T-helper 1 cell treated with Interleukin-12 subunit alpha and Interleukin-12 subunit beta and Interleukin-4 antibody, amounts not matched to agents 30 μg/mL and 1 μg/mL, for 36 hours (primary cell): ENCODE results near the gene CNEP1R1.

Experiments used
- H3K27ac Mint-ChIP-seq: one replicate; pipeline ENCODE4 v1.8.0; 2021; ENCODE audit warnings: mild to moderate bottlenecking, mixed read lengths
- H3K27me3 Mint-ChIP-seq: one replicate; pipeline ENCODE4 v1.8.0; 2021; ENCODE audit warnings: low read depth, mixed read lengths
- H3K36me3 Mint-ChIP-seq: one replicate; pipeline ENCODE4 v1.8.0; 2021; ENCODE audit warnings: low read depth, mixed read lengths
- H3K4me1 Mint-ChIP-seq: one replicate; pipeline ENCODE4 v1.8.0; 2021; ENCODE audit warnings: low read depth, mixed read lengths
- H3K4me3 Mint-ChIP-seq: one replicate; pipeline ENCODE4 v1.8.0; 2021; ENCODE audit warnings: mild to moderate bottlenecking, moderate library complexity, mixed read lengths
- H3K9me3 Mint-ChIP-seq: one replicate; pipeline ENCODE4 v1.8.0; 2021; ENCODE audit warnings: mixed read lengths

The CNEP1R1 gene

GRCh38 chr16:50065241-50065623 is 40.2 kb downstream of the CNEP1R1 start:
- peaks cover 15% of the 10 kb centered on the region for H3K36me3 Mint-ChIP-seq
- H3K27me3 Mint-ChIP-seq, result no peaks in the 10 kb centered on the region
- H3K4me1 Mint-ChIP-seq, result peaks cover 30% of the 10 kb centered on the region

DNA sequence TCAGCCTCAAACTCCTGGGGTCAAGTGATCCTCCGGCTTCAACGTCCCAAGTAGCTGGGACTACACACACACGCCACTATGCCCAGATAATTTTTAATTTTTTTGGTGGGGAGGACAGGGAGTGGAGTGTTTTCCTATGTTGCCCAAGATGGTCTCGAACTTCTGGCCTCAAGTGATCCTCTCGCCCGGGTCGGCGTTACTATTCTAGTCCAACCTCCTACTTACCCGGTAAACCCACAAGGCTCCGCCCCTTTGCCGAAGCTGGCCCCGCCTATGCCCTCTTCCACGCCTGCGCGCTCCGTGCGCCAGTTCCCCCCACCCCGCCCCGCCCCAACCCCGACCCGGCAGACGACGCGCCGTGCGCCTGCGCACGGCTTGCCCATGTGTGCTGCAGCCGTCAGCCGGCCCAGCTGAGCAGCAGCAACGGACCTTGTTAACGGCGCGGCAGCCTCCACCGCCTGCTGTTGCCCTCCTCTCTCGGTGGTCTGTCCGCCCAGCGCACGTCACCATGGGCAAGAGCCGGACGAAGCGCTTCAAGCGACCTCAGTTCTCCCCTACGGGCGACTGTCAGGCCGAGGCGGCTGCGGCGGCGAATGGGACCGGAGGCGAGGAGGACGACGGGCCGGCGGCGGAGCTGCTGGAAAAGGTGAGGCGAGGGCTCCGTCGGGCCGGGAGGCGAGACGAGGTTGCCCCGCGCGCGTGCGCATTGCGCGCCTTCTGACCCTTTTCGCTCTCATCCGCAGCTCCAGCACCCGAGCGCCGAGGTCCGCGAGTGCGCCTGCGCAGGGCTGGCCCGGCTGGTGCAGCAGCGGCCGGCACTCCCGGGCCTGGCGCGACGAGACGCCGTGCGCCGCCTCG is 40.8 kb downstream of the CNEP1R1 start, which contains the start of gene HEATR3:
HEATR3 (plus strand) TSS at position 347 of the 858 bp plus-strand sequence; CDS start at position 509, 162 bp downstream.
- Mint-ChIP-seq H3K27ac (peak within 1 kb of the TSS; percentile 88), H3K9me3 (no peaks in the 10 kb centered on the region), H3K4me3 (peak within 1 kb of the TSS; percentile 86), H3K27me3 (no peaks in the 10 kb centered on the region), H3K36me3 (peaks cover 18% of the 10 kb centered on the region), H3K4me1 (peaks cover 33% of the 10 kb centered on the region)

More at GRCh38 chr16:50065241-50065623, 40.2 kb downstream of the CNEP1R1 start:
- Mint-ChIP-seq H3K9me3 (no peaks in the 10 kb centered on the region), H3K4me3 (peak overlapping the region; percentile 85), H3K27ac (peak overlapping the region; percentile 86)

DNA sequence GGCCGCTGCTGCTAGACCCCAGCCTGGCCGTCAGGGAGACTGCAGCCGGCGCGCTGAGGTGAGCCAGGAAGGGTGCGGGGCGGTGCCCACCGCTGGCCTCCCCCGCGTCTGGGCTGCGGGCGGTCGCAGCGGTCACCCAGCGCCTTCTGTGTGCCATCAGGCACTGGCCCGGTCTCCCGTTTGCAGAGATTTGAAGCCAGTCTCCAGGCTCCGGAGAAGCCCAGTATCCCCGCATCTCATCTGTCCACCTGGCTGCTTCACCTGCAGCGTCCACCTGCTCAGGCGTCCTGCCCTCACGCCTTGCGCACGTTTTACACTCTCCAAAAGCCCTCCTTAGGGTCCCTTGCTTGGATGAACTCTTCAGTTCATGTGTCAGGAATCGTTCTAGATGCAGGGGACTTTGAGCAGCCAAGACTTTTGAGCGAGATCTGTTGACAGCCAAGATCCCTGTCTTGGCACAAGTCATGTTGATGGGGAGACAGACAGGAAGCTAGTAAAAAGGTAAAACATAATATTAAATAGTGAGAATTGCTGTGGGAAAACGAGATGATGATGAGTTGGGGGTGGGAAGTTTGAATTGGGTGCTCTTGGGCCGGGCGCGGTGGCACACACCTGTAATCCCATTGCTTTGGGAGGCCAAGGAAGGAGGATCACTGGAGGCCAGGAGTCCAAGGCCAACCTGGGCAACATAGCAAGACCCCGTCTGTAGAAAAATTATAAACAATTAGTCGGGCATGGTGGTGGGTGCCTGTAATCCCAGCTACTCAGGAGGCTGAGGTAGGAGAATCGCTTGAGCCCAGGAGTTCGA is 41.7 kb downstream of the CNEP1R1 start:
- Mint-ChIP-seq H3K27ac (peak overlapping the region; percentile 88), H3K4me3 (peak overlapping the region; percentile 86), H3K4me1 (peaks cover 37% of the 10 kb centered on the region)

GRCh38 chr16:50067290-50067853 is 42.3 kb downstream of the CNEP1R1 start:
- Mint-ChIP-seq H3K27me3 (no peaks in the 10 kb centered on the region), H3K4me1 (peaks cover 39% of the 10 kb centered on the region), H3K4me3 (peak overlapping the region; percentile 86), H3K27ac (peak overlapping the region; percentile 79), H3K36me3 (peaks cover 24% of the 10 kb centered on the region), H3K9me3 (no peaks in the 10 kb centered on the region)

More for the DNA sequence above, 41.7 kb downstream of the CNEP1R1 start:
- Mint-ChIP-seq H3K36me3 (peaks cover 22% of the 10 kb centered on the region), H3K27me3 (no peaks in the 10 kb centered on the region), H3K9me3 (no peaks in the 10 kb centered on the region)

DNA sequence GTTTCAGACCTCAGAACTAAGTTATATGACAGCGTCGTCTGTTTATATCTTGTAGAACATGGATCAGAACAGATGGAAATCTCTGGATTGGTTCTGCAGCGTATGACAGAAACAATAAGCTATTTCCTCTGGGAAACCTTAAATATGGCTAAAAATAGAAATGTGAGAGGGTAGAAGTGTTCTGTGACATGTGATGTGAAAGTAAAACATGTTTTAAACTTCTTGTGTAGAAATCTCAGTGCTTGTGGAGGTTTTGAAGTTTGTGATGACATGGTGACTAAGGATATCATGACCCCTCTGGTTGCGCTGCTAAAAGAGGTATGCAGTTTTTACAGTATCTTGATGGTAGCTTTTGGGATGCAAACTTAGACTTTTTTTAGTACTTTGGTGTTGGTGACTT is 43.5 kb downstream of the CNEP1R1 start:
- no peaks in the 10 kb centered on the region for H3K27me3 Mint-ChIP-seq
- no peak overlapping the region for H3K27ac Mint-ChIP-seq
- no peak overlapping the region for H3K4me3 Mint-ChIP-seq
- no peaks in the 10 kb centered on the region for H3K9me3 Mint-ChIP-seq
- peaks cover 46% of the 10 kb centered on the region for H3K4me1 Mint-ChIP-seq
- H3K36me3 Mint-ChIP-seq, result peaks cover 31% of the 10 kb centered on the region

- H3K36me3 Mint-ChIP-seq, result peaks cover 31% of the 10 kb centered on the region
- peaks cover 46% of the 10 kb centered on the region for H3K4me1 Mint-ChIP-seq
- H3K9me3 Mint-ChIP-seq, result no peaks in the 10 kb centered on the region
- no peak overlapping the region for H3K27ac Mint-ChIP-seq
- no peak overlapping the region for H3K4me3 Mint-ChIP-seq
- H3K27me3 Mint-ChIP-seq, result no peaks in the 10 kb centered on the region
Observed at GRCh38 chr16:50069060-50069459, 44.0 kb downstream of the CNEP1R1 start.

DNA sequence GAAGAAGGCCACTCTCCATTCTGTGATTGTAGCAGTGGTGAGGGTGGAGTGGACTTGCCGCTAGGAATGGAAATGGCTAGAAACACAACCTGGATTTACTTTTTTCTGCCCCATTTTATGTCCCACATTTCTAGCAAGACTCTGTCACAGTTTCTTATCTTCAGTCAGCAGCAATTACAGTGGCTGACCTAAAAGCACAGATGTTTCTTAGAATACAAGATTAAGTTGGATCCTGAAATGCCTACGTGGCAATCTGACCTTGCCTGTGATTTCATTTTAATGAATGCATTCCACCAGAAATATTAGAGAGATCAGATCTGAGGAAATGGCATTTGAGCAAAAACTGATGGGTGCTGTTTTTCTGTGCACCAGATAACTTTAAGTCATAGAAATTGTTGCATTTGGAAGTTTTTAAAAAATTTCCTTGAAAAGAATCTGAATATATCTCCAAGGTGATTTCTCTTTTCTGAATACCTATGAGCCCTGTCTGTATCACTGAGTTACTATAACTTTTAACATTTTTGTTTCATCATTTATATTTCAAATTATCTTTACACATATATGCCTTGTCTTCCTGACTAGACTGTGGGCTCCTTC is 46.1 kb downstream of the CNEP1R1 start:
- peaks cover 42% of the 10 kb centered on the region for H3K4me1 Mint-ChIP-seq
- H3K36me3 Mint-ChIP-seq, result peaks cover 37% of the 10 kb centered on the region
- no peak overlapping the region for H3K27ac Mint-ChIP-seq
- no peak overlapping the region for H3K4me3 Mint-ChIP-seq
- no peaks in the 10 kb centered on the region for H3K27me3 Mint-ChIP-seq
- no peaks in the 10 kb centered on the region for H3K9me3 Mint-ChIP-seq

DNA sequence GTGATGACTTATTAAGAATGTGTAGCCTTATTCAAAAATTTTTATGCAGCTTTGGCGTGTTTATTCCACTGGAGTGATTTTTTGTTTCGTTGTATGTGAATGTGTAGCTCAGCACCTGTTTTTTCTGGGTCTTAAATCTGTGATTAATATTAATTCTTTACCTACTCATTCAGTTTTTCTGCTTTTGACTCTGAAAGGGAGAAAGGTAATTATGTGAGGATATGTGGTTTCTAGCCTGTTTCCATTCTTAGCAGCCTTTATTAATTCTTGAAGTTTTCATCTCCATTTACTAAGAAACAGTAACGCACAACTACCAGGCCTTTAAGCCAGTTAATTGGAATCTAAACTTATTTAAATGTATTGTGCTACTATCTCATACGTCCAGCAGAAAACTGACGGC is 47.7 kb downstream of the CNEP1R1 start:
- no peaks in the 10 kb centered on the region for H3K27me3 Mint-ChIP-seq
- no peak overlapping the region for H3K4me3 Mint-ChIP-seq
- H3K27ac Mint-ChIP-seq, result no peak overlapping the region
- peaks cover 32% of the 10 kb centered on the region for H3K4me1 Mint-ChIP-seq
- no peaks in the 10 kb centered on the region for H3K9me3 Mint-ChIP-seq
- H3K36me3 Mint-ChIP-seq, result peaks cover 38% of the 10 kb centered on the region

DNA sequence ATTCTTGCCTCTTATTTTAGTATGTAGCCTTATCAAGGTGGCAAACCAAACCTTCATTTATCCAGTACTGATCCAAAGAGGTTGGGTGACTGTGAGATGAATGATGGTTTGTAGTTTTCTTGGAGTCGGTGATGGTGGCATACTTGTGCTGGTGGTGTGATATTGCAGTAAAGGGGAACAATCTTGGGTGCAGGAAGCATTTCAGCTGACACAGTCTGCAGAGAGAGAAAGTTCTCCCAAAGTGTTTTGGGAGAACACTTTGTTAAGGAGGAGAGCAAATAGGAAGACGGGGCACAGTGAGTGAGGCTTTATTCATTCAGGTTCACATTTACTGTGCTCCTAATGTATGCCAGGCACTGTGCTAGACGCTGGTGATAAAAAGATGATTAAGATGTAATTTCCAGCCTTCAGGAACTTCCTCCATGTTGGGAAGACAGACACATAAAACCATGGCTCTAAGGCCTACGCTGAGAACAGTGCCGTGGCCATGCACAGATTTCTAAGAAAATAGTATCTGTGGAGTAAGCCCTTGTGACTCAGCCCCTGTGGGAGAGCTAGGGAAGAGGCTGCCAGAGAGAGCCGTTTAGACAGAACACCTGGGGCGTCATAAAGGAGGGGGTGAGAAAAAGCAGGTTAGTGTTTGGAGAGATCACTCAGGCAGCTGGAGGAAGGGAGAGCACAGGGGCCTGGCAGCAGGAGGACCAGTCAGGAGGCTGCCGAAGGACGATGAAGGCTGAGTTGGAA is 54.5 kb downstream of the CNEP1R1 start:
- no peaks in the 10 kb centered on the region for H3K27me3 Mint-ChIP-seq
- H3K9me3 Mint-ChIP-seq, result no peaks in the 10 kb centered on the region
- peak overlapping the region; percentile 52 for H3K27ac Mint-ChIP-seq
- H3K36me3 Mint-ChIP-seq, result peaks cover 44% of the 10 kb centered on the region
- H3K4me3 Mint-ChIP-seq, result no peak overlapping the region
- peaks cover 13% of the 10 kb centered on the region for H3K4me1 Mint-ChIP-seq

- H3K36me3 Mint-ChIP-seq, result peaks cover 40% of the 10 kb centered on the region
- no peaks in the 10 kb centered on the region for H3K9me3 Mint-ChIP-seq
- no peaks in the 10 kb centered on the region for H3K27me3 Mint-ChIP-seq
- no peak overlapping the region for H3K4me3 Mint-ChIP-seq
- no peak overlapping the region for H3K27ac Mint-ChIP-seq
- H3K4me1 Mint-ChIP-seq, result peaks cover 13% of the 10 kb centered on the region
Observed at GRCh38 chr16:50081428-50082018, 56.5 kb downstream of the CNEP1R1 start.

- H3K4me1 Mint-ChIP-seq, result peaks cover 14% of the 10 kb centered on the region
- peaks cover 36% of the 10 kb centered on the region for H3K36me3 Mint-ChIP-seq
- H3K9me3 Mint-ChIP-seq, result no peaks in the 10 kb centered on the region
Observed at GRCh38 chr16:50083996-50084395, 59.0 kb downstream of the CNEP1R1 start.

GRCh38 chr16:50086176-50086575 is 61.2 kb downstream of the CNEP1R1 start:
- no peak overlapping the region for H3K4me3 Mint-ChIP-seq
- H3K27ac Mint-ChIP-seq, result no peak overlapping the region
- H3K27me3 Mint-ChIP-seq, result no peaks in the 10 kb centered on the region
- H3K36me3 Mint-ChIP-seq, result peaks cover 32% of the 10 kb centered on the region
- H3K9me3 Mint-ChIP-seq, result no peaks in the 10 kb centered on the region
- H3K4me1 Mint-ChIP-seq, result peaks cover 6% of the 10 kb centered on the region

More at GRCh38 chr16:50083996-50084395, 59.0 kb downstream of the CNEP1R1 start:
- Mint-ChIP-seq H3K27ac (no peak overlapping the region), H3K4me3 (no peak overlapping the region), H3K27me3 (no peaks in the 10 kb centered on the region)
